Natural killer cell (primary cell): ENCODE measurements around the gene KAT2B. TPM values are rescaled to one million over a fixed set of nuclear protein-coding genes. Genes with fewer than 3 reads are reported as not detected.

Experiments used
- ATAC-seq, 3 donors: fragments of 150-1000 bp in 2 of 3; fragments of 200-7000 bp in 1 of 3; cut with Tn5 transposase; 1 replicate in 1 of 3; 2 replicates in 2 of 3; pipeline ENCODE4 v1.10.0; 2021; ENCODE audit warnings: mild to moderate bottlenecking in 2 of 3, moderate library complexity in 2 of 3
- DNase-seq, 2 donors: peaks; one replicate each; pipeline versions ENCODE4 v3.0.0 to v3.0.0-alpha.2; 2013 to 2021; ENCODE audit warnings: mixed read lengths in 1 of 2
- H3K27ac ChIP-seq: one replicate; pipeline ENCODE4 v1.5.1; 2013; ENCODE audit warnings: mild to moderate bottlenecking, low read length
- H3K27me3 ChIP-seq: one replicate; pipeline ENCODE4 v1.6.1; 2013; ENCODE audit warnings: low read length; ENCODE audit not compliant: control insufficient read depth, insufficient read depth
- H3K36me3 ChIP-seq: one replicate; pipeline ENCODE4 v1.6.1; 2013; ENCODE audit warnings: low read length; ENCODE audit not compliant: control insufficient read depth, insufficient read depth
- H3K4me1 ChIP-seq: one replicate; pipeline ENCODE4 v1.6.1; 2013; ENCODE audit warnings: low read length; ENCODE audit not compliant: control insufficient read depth, insufficient read depth
- H3K4me3 ChIP-seq: one replicate; pipeline ENCODE4 v1.5.1; 2013; ENCODE audit warnings: low read length
- H3K9me3 ChIP-seq: one replicate; pipeline ENCODE4 v1.6.1; 2013; ENCODE audit warnings: low read length; ENCODE audit not compliant: control insufficient read depth, insufficient read depth
- H3K27ac Mint-ChIP-seq, 2 donors: one replicate each; pipeline ENCODE4 v1.8.0; 2022; ENCODE audit warnings: mild to moderate bottlenecking in 2 of 2, mixed read lengths in 2 of 2, moderate library complexity in 1 of 2
- H3K27me3 Mint-ChIP-seq, 2 donors: one replicate each; pipeline ENCODE4 v1.8.0; 2022; ENCODE audit warnings: low read depth in 2 of 2, mixed read lengths in 2 of 2
- H3K36me3 Mint-ChIP-seq: one replicate; pipeline ENCODE4 v1.8.0; 2022; ENCODE audit warnings: mixed read lengths
- H3K4me1 Mint-ChIP-seq, 2 donors: one replicate each; pipeline ENCODE4 v1.8.0; 2022; ENCODE audit warnings: mixed read lengths in 2 of 2
- H3K4me3 Mint-ChIP-seq: one replicate; pipeline ENCODE4 v1.8.0; 2022; ENCODE audit warnings: mild to moderate bottlenecking, moderate library complexity, mixed read lengths
- H3K9me3 Mint-ChIP-seq, 2 donors: one replicate each; pipeline ENCODE4 v1.8.0; 2022; ENCODE audit warnings: mixed read lengths in 2 of 2
- CTCF ChIP-seq: fragments of 200-600 bp; IDR thresholded peaks from one replicate; pipeline ENCODE4 v1.8.0; 2022; ENCODE audit warnings: antibody characterized with exemption
- WGBS: methylation state at CpG from one replicate; pipeline ENCODE4 v1.1.7; 2013; ENCODE audit warnings: missing lambda C conversion rate; ENCODE audit not compliant: insufficient coverage; 5-methylcytosine and 5-hydroxymethylcytosine counted together
- intact Hi-C: fragments of 100-400 bp; cut with micrococcal nuclease; formaldehyde crosslinking; loops from one replicate; pipeline ENCODE4 v1.14.2; 2022
- total RNA-seq, 4 donors: library from RNA; stranded (reverse); fragments of 120-200 nt in 1 of 4; gene quantifications; one replicate each; pipeline versions ENCODE4 v1.2.3 to v1.2.4, GENCODE V29; 2013 to 2022

The KAT2B gene
- total RNA-seq, 3 donors from 2014 or later (not counting 1 experiment from before 2014, with no cell fraction given), result 132 to 156 (median 146) TPM

GRCh38 chr3:20001932-20002331 lies 38.3 kb upstream of the KAT2B start:
- WGBS, result 88% methylated on average over 2 of the region's 3 CpGs
- Histone ChIP-seq H3K27ac (no peak overlapping the region), H3K4me3 (no peak overlapping the region), H3K36me3 (no peaks in the 10 kb centered on the region), H3K4me1 (no peaks in the 10 kb centered on the region), H3K27me3 (no peaks in the 10 kb centered on the region), H3K9me3 (no peaks in the 10 kb centered on the region)
- no peak for DNase-seq
- H3K27ac Mint-ChIP-seq, result no peak overlapping the region
- H3K4me1 Mint-ChIP-seq, result no peaks in the 10 kb centered on the region
- no peaks in the 10 kb centered on the region for H3K27me3 Mint-ChIP-seq
- peaks cover 0 to 3% of the 10 kb centered on the region in 2 donors for H3K9me3 Mint-ChIP-seq
- no peaks in the 10 kb centered on the region for H3K36me3 Mint-ChIP-seq
- no peak for ATAC-seq
- H3K4me3 Mint-ChIP-seq, result no peak overlapping the region
- TF ChIP-seq CTCF, result no peak
- intact Hi-C loops, result no loop called here

GRCh38 chr3:20007960-20008359 lies 32.3 kb upstream of the KAT2B start:
- H3K27ac ChIP-seq, result no peak overlapping the region
- no peaks in the 10 kb centered on the region for H3K9me3 ChIP-seq
- ATAC-seq, result no peak
- intact Hi-C loops, result no loop called here
- H3K27me3 ChIP-seq, result no peaks in the 10 kb centered on the region
- H3K27ac Mint-ChIP-seq, result no peak overlapping the region
- no peaks in the 10 kb centered on the region for H3K4me1 Mint-ChIP-seq
- WGBS, result 96% methylated on average over 20 of the region's 20 CpGs
- no peak for TF ChIP-seq CTCF
- no peaks in the 10 kb centered on the region for H3K4me1 ChIP-seq
- no peak overlapping the region for H3K4me3 ChIP-seq
- DNase-seq, result no peak
- H3K27me3 Mint-ChIP-seq, result no peaks in the 10 kb centered on the region
- no peaks in the 10 kb centered on the region for H3K9me3 Mint-ChIP-seq
- no peak overlapping the region for H3K4me3 Mint-ChIP-seq
- no peaks in the 10 kb centered on the region for H3K36me3 ChIP-seq
- H3K36me3 Mint-ChIP-seq, result no peaks in the 10 kb centered on the region

GRCh38 chr3:20008646-20009045 lies 31.6 kb upstream of the KAT2B start:
- Histone ChIP-seq H3K36me3 (no peaks in the 10 kb centered on the region), H3K9me3 (no peaks in the 10 kb centered on the region), H3K4me3 (no peak overlapping the region), H3K27me3 (no peaks in the 10 kb centered on the region), H3K27ac (no peak overlapping the region), H3K4me1 (no peaks in the 10 kb centered on the region)
- Mint-ChIP-seq H3K27ac (no peak overlapping the region), H3K36me3 (no peaks in the 10 kb centered on the region), H3K4me1 (no peaks in the 10 kb centered on the region), H3K9me3 (no peaks in the 10 kb centered on the region), H3K4me3 (no peak overlapping the region), H3K27me3 (no peaks in the 10 kb centered on the region)
- intact Hi-C loops, result no loop called here
- WGBS, result 67% methylated on average over 1 of the region's 2 CpGs
- DNase-seq (no peak), ATAC-seq (no peak)
- TF ChIP-seq CTCF, result no peak

GRCh38 chr3:20012164-20012563 lies 28.1 kb upstream of the KAT2B start, which contains the start of gene PP2D1:
Gene PP2D1, minus strand, starts transcription at chr3:20012264. Its CDS starts 192 bp downstream, at chr3:20012072.
- Mint-ChIP-seq H3K27me3 (peaks cover 0 to 2% of the 10 kb centered on the region in 2 donors), H3K9me3 (no peaks in the 10 kb centered on the region), H3K27ac (no peak within 1 kb of the TSS), H3K4me1 (no peaks in the 10 kb centered on the region), H3K4me3 (no peak within 1 kb of the TSS), H3K36me3 (no peaks in the 10 kb centered on the region)
- no peak for DNase-seq
- H3K27ac ChIP-seq, result no peak within 1 kb of the TSS
- intact Hi-C loops, result no loop called here
- no peak within 1 kb of the TSS for H3K4me3 ChIP-seq
- no peak for TF ChIP-seq CTCF
- no peaks in the 10 kb centered on the region for H3K36me3 ChIP-seq
- no peaks in the 10 kb centered on the region for H3K4me1 ChIP-seq
- no peaks in the 10 kb centered on the region for H3K27me3 ChIP-seq
- no peaks in the 10 kb centered on the region for H3K9me3 ChIP-seq
- WGBS, result 95% methylated on average over 4 of the region's 4 CpGs
- ATAC-seq, result no peak
